BLaER1 (cell line): Measurements from ENCODE around the gene GNG4.
A peak's percentile ranks its signal among the peaks of the same experiment; 100 is the strongest.

Experiments
- H3K27ac ChIP-seq: shearing (Covaris generic); formaldehyde crosslinking; 2 replicates; pipeline ENCODE4 v1.8.1; 2022
- H3K27me3 ChIP-seq: shearing (Covaris generic); formaldehyde crosslinking; 2 replicates; pipeline ENCODE4 v1.8.1; 2022
- H3K36me3 ChIP-seq: shearing (Covaris generic); formaldehyde crosslinking; 2 replicates; pipeline ENCODE4 v1.8.1; 2022
- H3K4me1 ChIP-seq: shearing (Covaris generic); formaldehyde crosslinking; 2 replicates; pipeline ENCODE4 v1.8.1; 2022
- H3K4me2 ChIP-seq: shearing (Covaris generic); formaldehyde crosslinking; 2 replicates; pipeline ENCODE4 v1.8.1; 2022
- H3K4me3 ChIP-seq: shearing (Covaris generic); formaldehyde crosslinking; 2 replicates; pipeline ENCODE4 v1.8.1; 2022
- H3K9ac ChIP-seq: shearing (Covaris generic); formaldehyde crosslinking; 2 replicates; pipeline ENCODE4 v1.8.1; 2022
- H3K9me3 ChIP-seq: shearing (Covaris generic); formaldehyde crosslinking; 2 replicates; pipeline ENCODE4 v1.8.1; 2022
- H4K20me1 ChIP-seq: shearing (Covaris generic); formaldehyde crosslinking; 2 replicates; pipeline ENCODE4 v1.8.1; 2022
- Cebpa-rat ChIP-seq: shearing (Covaris generic); IDR thresholded peaks from 2 replicates; pipeline ENCODE4 v1.8.1; 2022

GNG4 gene

GRCh38 chr1:235649368-235650163 lies at the start of gene GNG4:
Gene GNG4 (minus strand): TSS chr1:235649784. CDS start chr1:235583838, 65,946 bp downstream.
- Histone ChIP-seq H4K20me1 (peaks cover 27% of the 10 kb centered on the region), H3K9me3 (peaks cover 36% of the 10 kb centered on the region), H3K27ac (no peak within 1 kb of the TSS), H3K9ac (no peak within 1 kb of the TSS), H3K4me3 (peak within 1 kb of the TSS; percentile 70), H3K4me1 (peaks cover 20% of the 10 kb centered on the region), H3K36me3 (no peaks in the 10 kb centered on the region), H3K27me3 (peaks cover 71% of the 10 kb centered on the region), H3K4me2 (peak within 1 kb of the TSS; percentile 99)
- TF ChIP-seq Cebpa-rat: no peak

GRCh38 chr1:235697508-235697907 lies 47.9 kb upstream of the GNG4 start:
- Histone ChIP-seq H3K27me3 (no peaks in the 10 kb centered on the region), H3K9me3 (no peaks in the 10 kb centered on the region), H3K4me3 (no peak overlapping the region), H3K27ac (no peak overlapping the region), H3K4me1 (no peaks in the 10 kb centered on the region), H3K9ac (no peak overlapping the region), H3K36me3 (peaks cover 35% of the 10 kb centered on the region), H4K20me1 (no peaks in the 10 kb centered on the region), H3K4me2 (no peak overlapping the region)
- no peak for TF ChIP-seq Cebpa-rat

DNA sequence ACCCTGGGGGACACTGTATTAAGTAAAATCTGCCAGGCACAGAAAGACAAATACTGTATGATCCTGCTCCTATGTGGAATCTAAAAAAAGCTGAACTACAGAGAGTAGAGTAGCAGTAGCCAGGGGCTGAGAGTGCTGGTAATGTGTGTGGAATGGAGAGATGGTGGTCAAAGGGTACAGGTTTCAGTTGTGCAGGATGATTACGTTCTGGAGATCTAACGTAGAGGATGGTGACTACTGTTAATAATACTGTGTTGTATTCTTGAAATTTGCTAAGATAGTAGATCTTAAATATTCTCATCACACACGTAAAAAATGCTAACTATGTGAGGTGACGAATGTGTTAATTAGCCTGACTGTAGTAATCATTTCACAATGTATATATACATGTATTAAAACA lies 39.8 kb upstream of the GNG4 start:
- Histone ChIP-seq H3K27ac (no peak overlapping the region), H3K4me3 (no peak overlapping the region), H4K20me1 (no peaks in the 10 kb centered on the region), H3K27me3 (no peaks in the 10 kb centered on the region), H3K9ac (no peak overlapping the region), H3K4me1 (no peaks in the 10 kb centered on the region), H3K9me3 (no peaks in the 10 kb centered on the region), H3K36me3 (peaks cover 25% of the 10 kb centered on the region; the same call in 1 of the 2 replicates), H3K4me2 (no peak overlapping the region)
- no peak for TF ChIP-seq Cebpa-rat

DNA sequence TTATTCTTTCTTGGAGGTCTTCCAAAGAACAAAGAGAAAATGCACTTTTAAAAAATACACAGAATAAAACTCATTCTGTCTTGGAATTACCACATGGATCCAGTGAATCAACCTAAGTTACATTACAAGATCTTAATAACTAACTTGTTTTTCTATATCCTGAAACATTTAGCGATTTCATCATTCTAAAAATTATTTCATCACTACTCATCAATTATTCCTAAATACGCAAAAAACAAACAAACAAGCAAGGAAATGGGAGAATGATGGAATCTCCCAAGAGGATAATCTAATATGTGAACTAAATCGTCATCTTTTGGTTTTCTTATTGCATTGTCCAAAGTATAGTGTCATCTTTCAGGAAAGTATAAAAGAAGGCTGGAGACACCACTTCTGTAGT lies 38.5 kb upstream of the GNG4 start:
- Histone ChIP-seq H3K27me3 (no peaks in the 10 kb centered on the region), H3K9ac (no peak overlapping the region), H3K4me3 (no peak overlapping the region), H3K4me1 (no peaks in the 10 kb centered on the region), H4K20me1 (no peaks in the 10 kb centered on the region), H3K36me3 (peaks cover 23% of the 10 kb centered on the region; the same call in 1 of the 2 replicates), H3K27ac (no peak overlapping the region), H3K4me2 (no peak overlapping the region), H3K9me3 (no peaks in the 10 kb centered on the region)
- no peak for TF ChIP-seq Cebpa-rat

- Histone ChIP-seq H3K4me1 (no peaks in the 10 kb centered on the region), H4K20me1 (no peaks in the 10 kb centered on the region), H3K27ac (no peak overlapping the region), H3K36me3 (peaks cover 7% of the 10 kb centered on the region; the same call in 1 of the 2 replicates), H3K4me3 (no peak overlapping the region), H3K4me2 (no peak overlapping the region), H3K9ac (no peak overlapping the region), H3K9me3 (no peaks in the 10 kb centered on the region), H3K27me3 (no peaks in the 10 kb centered on the region)
- TF ChIP-seq Cebpa-rat: no peak
Observed at GRCh38 chr1:235683653-235684052, 34.1 kb upstream of the GNG4 start.

GRCh38 chr1:235682216-235682615 lies 32.6 kb upstream of the GNG4 start:
- Histone ChIP-seq H3K36me3 (peaks cover 7% of the 10 kb centered on the region; the same call in 1 of the 2 replicates), H3K9ac (no peak overlapping the region), H3K4me1 (no peaks in the 10 kb centered on the region), H4K20me1 (no peaks in the 10 kb centered on the region), H3K27ac (no peak overlapping the region), H3K9me3 (no peaks in the 10 kb centered on the region), H3K4me2 (no peak overlapping the region), H3K27me3 (no peaks in the 10 kb centered on the region), H3K4me3 (no peak overlapping the region)
- no peak for TF ChIP-seq Cebpa-rat

- H3K4me1 ChIP-seq: no peaks in the 10 kb centered on the region
- no peak overlapping the region for H3K9ac ChIP-seq
- no peak for TF ChIP-seq Cebpa-rat
- H3K36me3 ChIP-seq: peaks cover 21% of the 10 kb centered on the region
- H3K27me3 ChIP-seq: no peaks in the 10 kb centered on the region
- H3K4me3 ChIP-seq: no peak overlapping the region
- H4K20me1 ChIP-seq: no peaks in the 10 kb centered on the region
- H3K4me2 ChIP-seq: no peak overlapping the region
- H3K27ac ChIP-seq: no peak overlapping the region
- H3K9me3 ChIP-seq: peaks cover 18% of the 10 kb centered on the region
Observed at GRCh38 chr1:235679644-235680043, 30.1 kb upstream of the GNG4 start.

DNA sequence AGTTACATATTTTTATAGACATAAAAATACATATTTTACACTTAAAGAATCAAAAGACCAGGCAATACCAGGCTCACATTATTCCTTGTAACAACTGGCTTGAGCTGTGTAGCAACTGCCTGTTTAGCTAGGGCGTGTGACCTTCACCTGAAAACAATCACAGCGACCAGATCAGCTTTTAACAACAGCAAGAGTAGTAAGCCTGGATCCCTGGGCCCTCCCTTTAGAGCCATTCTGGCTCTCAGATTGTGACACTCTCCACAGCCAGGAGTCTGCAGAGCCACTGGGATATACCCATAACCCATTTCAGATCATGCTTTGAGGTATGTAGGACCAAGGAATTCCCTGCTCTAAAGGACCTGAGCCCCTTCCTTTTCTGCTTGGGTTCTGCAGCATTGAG lies 29.4 kb upstream of the GNG4 start:
- TF ChIP-seq Cebpa-rat: no peak

GRCh38 chr1:235675152-235675890 lies 25.7 kb upstream of the GNG4 start:
- Histone ChIP-seq H3K4me2 (no peak overlapping the region), H3K27me3 (no peaks in the 10 kb centered on the region), H3K27ac (no peak overlapping the region), H3K4me1 (no peaks in the 10 kb centered on the region), H3K9ac (no peak overlapping the region), H3K4me3 (no peak overlapping the region), H3K9me3 (peaks cover 50% of the 10 kb centered on the region), H3K36me3 (peaks cover 36% of the 10 kb centered on the region), H4K20me1 (no peaks in the 10 kb centered on the region)
- TF ChIP-seq Cebpa-rat: no peak

More for the DNA sequence above, 29.4 kb upstream of the GNG4 start:
- Histone ChIP-seq H3K4me3 (no peak overlapping the region), H3K27me3 (no peaks in the 10 kb centered on the region), H3K36me3 (peaks cover 24% of the 10 kb centered on the region), H3K4me2 (no peak overlapping the region), H3K27ac (no peak overlapping the region), H3K9me3 (peaks cover 24% of the 10 kb centered on the region), H4K20me1 (no peaks in the 10 kb centered on the region), H3K4me1 (no peaks in the 10 kb centered on the region), H3K9ac (no peak overlapping the region)

DNA sequence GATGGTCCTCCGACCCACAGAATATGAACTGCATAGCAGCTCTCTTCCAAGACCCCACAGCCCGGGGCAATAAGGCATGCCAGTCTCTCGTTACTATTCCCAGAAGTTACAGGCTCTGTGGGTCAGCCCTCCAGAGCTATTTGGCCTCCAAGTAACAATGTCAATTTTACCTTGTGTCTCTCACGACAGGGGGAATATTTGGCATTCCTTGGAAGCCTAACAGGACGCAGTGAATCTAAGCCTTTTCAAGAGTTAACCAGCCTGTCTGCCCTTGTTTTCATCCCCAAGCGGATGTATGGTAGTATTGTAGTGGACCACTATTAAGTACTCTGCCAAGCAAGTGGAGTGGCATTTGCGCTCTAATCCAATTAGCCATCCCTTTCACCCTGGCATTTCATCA lies 24.4 kb upstream of the GNG4 start:
- no peak for TF ChIP-seq Cebpa-rat
- Histone ChIP-seq H3K4me3 (no peak overlapping the region), H3K36me3 (peaks cover 49% of the 10 kb centered on the region), H4K20me1 (no peaks in the 10 kb centered on the region), H3K4me2 (no peak overlapping the region), H3K9me3 (peaks cover 64% of the 10 kb centered on the region), H3K27me3 (no peaks in the 10 kb centered on the region), H3K4me1 (no peaks in the 10 kb centered on the region), H3K27ac (no peak overlapping the region), H3K9ac (no peak overlapping the region)
